Left ventricle myocardium inferior (tissue), 1 donor: ENCODE measurements around the gene NEMP1. TPM values are rescaled to one million over a fixed set of nuclear protein-coding genes. Genes with fewer than 3 reads are reported as not detected.

Experiments used
- DNase-seq: peaks from one replicate; pipeline ENCODE4 v3.0.0-alpha.2; 2020
- H3K27ac ChIP-seq: fragments of 200-600 bp; replicated peaks from 2 replicates; pipeline ENCODE4 v1.8.0; 2021
- H3K27me3 ChIP-seq: fragments of 200-600 bp; 2 replicates; pipeline ENCODE4 v1.8.0; 2021; ENCODE audit warnings: low read depth
- H3K36me3 ChIP-seq: fragments of 200-600 bp; 2 replicates; pipeline ENCODE4 v1.8.0; 2021
- H3K4me1 ChIP-seq: fragments of 200-600 bp; 2 replicates; pipeline ENCODE4 v1.8.0; 2021
- H3K4me3 ChIP-seq: fragments of 200-600 bp; 2 replicates; pipeline ENCODE4 v1.8.0; 2021; ENCODE audit warnings: mild to moderate bottlenecking, moderate library complexity
- H3K9me3 ChIP-seq: fragments of 200-600 bp; replicated peaks from 2 replicates; pipeline ENCODE4 v1.8.0; 2021
- intact Hi-C: fragments of 100-400 bp; cut with micrococcal nuclease; formaldehyde crosslinking; loops from one replicate; pipeline ENCODE4 v1.11.0; 2022
- total RNA-seq: library from RNA; stranded (reverse); fragmentation: NEBNext Ultra II Directional; extraction: Animal tissue kit (Norgen Biotek cat#: 25700); gene quantifications from one replicate; pipeline ENCODE4 v1.2.1, GENCODE V29; 2021
- TF ChIP-seq, protein P1 (sequence below): fragments of 200-600 bp; IDR thresholded peaks from 2 replicates; pipeline ENCODE4 v1.8.0; 2021; ENCODE audit warnings: antibody characterized with exemption, mild to moderate bottlenecking, borderline replicate concordance
- donor health status: DM: no; HTN: yes; CAD: no; lungs with severe emphysema.

Gene NEMP1
- total RNA-seq, 1 donor from 2014 or later = 3.3 TPM

DNA sequence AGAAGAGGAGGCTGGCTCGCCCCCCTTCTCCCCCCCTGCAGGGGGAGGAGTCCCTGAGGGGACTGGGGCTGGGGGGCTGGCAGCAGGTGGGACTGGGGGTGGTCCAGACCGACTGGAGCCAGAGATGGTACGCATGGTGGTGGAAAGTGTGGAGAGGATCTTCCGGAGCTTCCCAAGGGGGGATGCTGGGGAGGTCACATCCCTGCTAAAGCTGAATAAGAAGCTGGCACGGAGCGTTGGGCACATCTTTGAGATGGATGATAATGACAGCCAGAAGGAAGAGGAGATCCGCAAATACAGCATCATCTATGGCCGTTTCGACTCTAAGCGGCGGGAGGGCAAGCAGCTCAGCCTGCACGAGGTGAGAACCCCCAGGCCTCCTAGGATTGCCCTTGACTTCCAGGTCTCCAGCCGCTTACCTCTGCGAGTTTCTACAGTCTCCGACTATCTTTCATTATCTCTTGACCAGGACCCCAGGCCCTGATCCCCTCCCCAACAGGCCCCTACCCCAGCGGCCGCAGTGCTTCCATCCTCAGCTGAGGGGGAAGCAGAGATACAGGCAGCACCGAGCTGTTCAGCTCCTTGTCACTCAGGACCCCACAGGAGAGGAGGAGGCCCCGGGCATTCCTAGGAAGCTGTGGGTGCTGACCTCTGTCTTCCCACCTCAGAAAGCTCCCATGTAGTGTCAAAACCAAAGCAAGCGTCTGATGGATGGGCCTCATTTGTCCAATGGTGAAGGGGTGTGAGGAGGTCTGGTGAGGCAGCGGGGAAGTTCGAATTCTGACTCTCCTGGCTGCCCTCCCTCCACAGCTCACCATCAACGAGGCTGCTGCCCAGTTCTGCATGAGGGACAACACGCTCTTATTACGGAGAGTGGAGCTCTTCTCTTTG lies 13.3 kb upstream of the NEMP1 start:
- H3K4me1 ChIP-seq = peaks cover 79% of the 10 kb centered on the region
- peak overlapping the region; percentile 100 for H3K27ac ChIP-seq
- H3K9me3 ChIP-seq = no peaks in the 10 kb centered on the region
- H3K27me3 ChIP-seq = no peaks in the 10 kb centered on the region
- no peak for DNase-seq
- peaks cover 55% of the 10 kb centered on the region for H3K36me3 ChIP-seq
- TF ChIP-seq, protein P1, sequence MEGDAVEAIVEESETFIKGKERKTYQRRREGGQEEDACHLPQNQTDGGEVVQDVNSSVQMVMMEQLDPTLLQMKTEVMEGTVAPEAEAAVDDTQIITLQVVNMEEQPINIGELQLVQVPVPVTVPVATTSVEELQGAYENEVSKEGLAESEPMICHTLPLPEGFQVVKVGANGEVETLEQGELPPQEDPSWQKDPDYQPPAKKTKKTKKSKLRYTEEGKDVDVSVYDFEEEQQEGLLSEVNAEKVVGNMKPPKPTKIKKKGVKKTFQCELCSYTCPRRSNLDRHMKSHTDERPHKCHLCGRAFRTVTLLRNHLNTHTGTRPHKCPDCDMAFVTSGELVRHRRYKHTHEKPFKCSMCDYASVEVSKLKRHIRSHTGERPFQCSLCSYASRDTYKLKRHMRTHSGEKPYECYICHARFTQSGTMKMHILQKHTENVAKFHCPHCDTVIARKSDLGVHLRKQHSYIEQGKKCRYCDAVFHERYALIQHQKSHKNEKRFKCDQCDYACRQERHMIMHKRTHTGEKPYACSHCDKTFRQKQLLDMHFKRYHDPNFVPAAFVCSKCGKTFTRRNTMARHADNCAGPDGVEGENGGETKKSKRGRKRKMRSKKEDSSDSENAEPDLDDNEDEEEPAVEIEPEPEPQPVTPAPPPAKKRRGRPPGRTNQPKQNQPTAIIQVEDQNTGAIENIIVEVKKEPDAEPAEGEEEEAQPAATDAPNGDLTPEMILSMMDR = no peak
- H3K4me3 ChIP-seq = peak overlapping the region; percentile 95
- intact Hi-C loops = no loop called here

DNA sequence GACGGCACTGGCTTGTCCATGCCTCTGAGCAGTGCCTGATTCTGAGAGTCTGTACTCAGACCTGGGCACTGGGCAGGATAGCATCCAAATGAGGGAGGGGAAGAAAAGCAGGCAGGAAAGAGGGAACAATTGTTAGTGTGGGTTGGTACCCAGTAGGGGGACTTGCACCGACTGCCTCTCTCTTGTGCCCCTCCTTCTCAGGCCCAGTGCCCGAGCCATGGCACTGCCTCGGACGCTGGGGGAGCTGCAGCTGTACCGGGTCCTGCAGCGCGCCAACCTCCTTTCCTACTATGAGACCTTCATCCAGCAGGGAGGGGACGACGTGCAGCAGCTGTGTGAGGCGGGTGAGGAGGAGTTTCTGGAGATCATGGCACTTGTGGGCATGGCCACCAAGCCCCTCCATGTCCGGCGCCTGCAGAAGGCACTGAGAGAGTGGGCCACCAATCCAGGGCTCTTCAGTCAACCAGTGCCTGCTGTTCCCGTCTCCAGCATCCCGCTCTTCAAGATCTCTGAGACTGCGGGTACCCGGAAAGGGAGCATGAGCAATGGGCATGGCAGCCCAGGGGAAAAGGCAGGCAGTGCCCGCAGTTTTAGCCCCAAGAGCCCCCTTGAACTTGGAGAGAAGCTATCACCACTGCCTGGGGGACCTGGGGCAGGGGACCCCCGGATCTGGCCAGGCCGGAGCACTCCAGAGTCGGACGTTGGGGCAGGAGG lies 12.5 kb upstream of the NEMP1 start:
- H3K36me3 ChIP-seq = peaks cover 47% of the 10 kb centered on the region
- H3K27ac ChIP-seq = peak overlapping the region; percentile 100
- intact Hi-C loops = no loop called here
- no peak for DNase-seq
- peaks cover 84% of the 10 kb centered on the region for H3K4me1 ChIP-seq
- H3K27me3 ChIP-seq = no peaks in the 10 kb centered on the region
- H3K4me3 ChIP-seq = peak overlapping the region; percentile 95
- TF ChIP-seq, protein P1 = peak; percentile 8
- no peaks in the 10 kb centered on the region for H3K9me3 ChIP-seq

DNA sequence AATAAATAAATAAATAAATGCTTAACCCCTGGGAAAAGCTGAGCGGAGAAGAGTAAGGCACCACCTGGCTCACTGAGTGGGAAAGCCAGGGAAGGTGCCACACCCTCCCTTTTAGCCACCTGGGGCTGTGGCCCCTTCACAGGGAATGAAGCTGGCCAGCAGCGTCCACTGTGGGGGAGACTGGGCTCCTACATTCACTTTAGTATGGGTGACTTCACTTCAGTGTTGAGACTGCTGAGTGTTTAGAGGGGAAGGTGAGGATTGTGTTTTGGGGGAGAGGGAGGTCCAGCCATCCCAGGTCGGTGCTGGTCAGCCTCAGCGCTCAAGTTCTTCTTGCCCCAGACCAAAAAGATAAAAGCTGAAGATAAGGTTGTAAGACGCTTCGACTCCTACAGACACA lies 11.9 kb upstream of the NEMP1 start:
- peaks cover 41% of the 10 kb centered on the region for H3K36me3 ChIP-seq
- no peaks in the 10 kb centered on the region for H3K27me3 ChIP-seq
- H3K4me3 ChIP-seq = peak overlapping the region; percentile 95
- H3K4me1 ChIP-seq = peaks cover 87% of the 10 kb centered on the region
- intact Hi-C loops = no loop called here
- DNase-seq = no peak
- peak overlapping the region; percentile 100 for H3K27ac ChIP-seq
- TF ChIP-seq, protein P1 = no peak
- H3K9me3 ChIP-seq = no peaks in the 10 kb centered on the region

DNA sequence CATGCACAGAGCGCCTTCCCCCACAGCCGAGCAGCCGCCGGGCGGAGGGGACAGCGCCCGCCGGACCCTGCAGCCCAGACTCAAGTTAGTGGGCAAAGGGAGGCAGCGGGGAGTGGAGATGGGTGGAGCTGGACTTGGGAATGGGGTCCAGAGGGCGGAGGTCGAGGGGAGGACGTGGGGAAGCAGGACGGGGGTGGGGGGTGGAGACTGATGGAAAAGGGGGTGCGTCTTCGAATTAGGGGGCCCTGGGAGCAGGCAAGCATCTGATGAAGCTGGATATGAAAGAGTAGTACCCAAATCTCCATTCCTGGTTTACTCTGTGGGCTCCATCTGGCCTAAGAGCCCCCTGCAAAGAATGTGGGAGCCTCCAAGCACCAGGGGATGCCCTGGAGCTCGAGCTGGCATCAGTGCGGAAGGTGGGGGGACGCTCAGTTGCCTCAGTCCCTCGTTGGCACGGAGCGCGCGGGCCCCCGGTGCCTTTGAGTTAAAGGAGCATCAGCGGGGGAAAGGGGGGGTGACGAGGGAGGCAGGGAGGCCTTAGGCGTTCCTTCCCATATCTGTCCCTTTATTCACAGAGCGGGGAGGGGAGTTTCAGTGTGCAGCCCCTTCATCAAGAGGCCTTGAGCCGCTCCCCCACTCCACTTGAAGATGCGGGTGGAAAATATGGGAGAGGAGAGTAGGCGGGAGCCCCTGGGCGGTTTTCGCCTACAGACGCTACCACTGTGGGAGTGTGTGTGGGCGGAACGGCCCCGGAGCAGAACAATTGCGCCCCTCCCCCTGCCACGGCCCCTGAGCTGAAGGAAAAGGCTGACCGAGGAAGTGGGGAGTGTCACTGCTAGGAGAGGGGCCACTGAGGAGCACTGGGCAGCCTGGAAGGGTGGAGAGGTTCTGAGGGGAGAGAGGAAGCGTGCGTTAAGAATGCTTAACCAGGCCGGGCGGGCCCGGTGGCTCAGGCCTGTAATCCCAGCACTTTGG lies 11.0 kb upstream of the NEMP1 start:
- no peaks in the 10 kb centered on the region for H3K9me3 ChIP-seq
- H3K27ac ChIP-seq = peak overlapping the region; percentile 100
- peak overlapping the region; percentile 95 for H3K4me3 ChIP-seq
- H3K36me3 ChIP-seq = peaks cover 31% of the 10 kb centered on the region
- intact Hi-C loops = no loop called here
- TF ChIP-seq, protein P1 = no peak
- no peaks in the 10 kb centered on the region for H3K27me3 ChIP-seq
- DNase-seq = peak; percentile 83
- peaks cover 83% of the 10 kb centered on the region for H3K4me1 ChIP-seq
